ENCODE measurements around the gene EXOC1. TPM values are rescaled to one million over a fixed set of nuclear protein-coding genes. Genes with fewer than 3 reads are reported as not detected.
A peak's percentile ranks its signal among the peaks of the same experiment; 100 is the strongest.
"Not testable (repeated sequence)": the region's sequence is repeated elsewhere in the genome, so short reads cannot be mapped to it uniquely, and the experiment has no call there.

The EXOC1 gene
- total RNA-seq, 1 experiment from 2014 or later: 9.1 TPM

GRCh38 chr4:55935907-55936306 lies 82.5 kb downstream of the EXOC1 start:
- DNase-seq (ENCODE audit: low read depth); in situ Hi-C loops (cut with HindIII; ENCODE audit: low pct_unique_long_range_greater_than_20kb, low sequenced_read_pairs): not testable (repeated sequence)

DNA sequence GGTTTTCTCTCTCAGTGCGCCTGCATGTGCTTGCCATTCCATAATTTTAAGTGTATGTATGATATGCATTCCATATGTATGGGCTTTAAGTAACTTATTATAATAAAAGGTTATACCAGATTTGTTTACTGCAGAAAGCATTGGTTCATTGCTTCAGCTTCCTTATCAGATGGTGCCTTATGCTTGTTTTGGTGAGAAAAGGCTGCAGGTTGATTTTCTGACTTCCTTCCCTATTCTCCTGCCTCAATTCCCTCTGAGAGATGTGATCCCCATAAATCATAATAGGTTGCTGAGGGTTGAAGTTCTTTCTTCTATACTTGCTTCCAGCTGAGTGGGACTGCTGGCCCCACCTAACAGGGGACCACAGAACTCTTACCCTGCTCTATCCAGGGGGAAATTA lies 85.0 kb downstream of the EXOC1 start:
- DNase-seq (ENCODE audit: low read depth): no peak
- in situ Hi-C loops (cut with HindIII; ENCODE audit: low pct_unique_long_range_greater_than_20kb, low sequenced_read_pairs): no loop called here

DNA sequence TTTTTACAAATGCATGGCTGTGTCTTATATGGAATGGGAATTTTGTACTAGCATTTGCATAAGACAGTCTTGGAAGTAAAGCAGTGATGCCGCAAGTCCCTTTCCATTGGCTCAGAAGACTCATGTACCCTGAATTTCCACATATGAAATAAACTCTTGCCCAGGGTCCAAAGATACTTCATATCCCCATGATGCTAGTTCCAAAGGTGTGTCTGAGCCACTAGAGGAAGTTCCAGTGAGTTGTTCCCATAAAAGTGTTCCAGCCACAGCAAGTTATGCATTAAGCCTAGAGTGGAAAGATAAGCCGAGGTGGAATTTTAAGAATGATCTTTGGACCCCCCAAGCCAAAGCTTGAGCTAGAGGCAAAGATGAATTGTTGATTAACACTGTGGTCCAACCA lies 86.0 kb downstream of the EXOC1 start:
- in situ Hi-C loops (cut with HindIII; ENCODE audit: low pct_unique_long_range_greater_than_20kb, low sequenced_read_pairs): no loop called here
- DNase-seq (ENCODE audit: low read depth): no peak

DNA sequence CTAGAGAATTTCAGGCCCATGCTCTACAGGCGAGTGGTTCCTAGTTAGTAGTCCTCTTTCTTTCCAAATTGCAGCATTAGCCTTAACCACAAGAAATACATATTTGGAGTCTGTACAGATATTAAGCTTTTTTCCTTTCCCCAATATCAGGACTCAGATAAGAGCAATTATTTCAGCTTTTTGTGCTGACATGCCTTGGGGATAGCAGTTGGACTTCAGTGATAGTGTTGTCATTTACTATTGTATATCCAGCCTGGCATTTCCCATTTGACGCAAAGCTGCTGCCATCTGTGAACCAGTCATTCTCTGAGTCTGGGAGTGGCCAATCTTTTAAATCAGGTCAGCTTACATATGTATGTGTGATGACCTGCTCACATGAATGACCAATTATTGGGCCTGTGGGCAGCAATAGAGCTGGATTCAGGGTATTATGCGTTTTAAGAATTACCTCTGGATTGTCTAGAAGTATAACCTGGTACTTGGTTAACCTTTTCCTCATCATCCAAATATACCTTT lies 88.5 kb downstream of the EXOC1 start:
- in situ Hi-C loops (cut with HindIII; ENCODE audit: low pct_unique_long_range_greater_than_20kb, low sequenced_read_pairs): no loop called here
- no peak for DNase-seq (ENCODE audit: low read depth)

- DNase-seq (ENCODE audit: low read depth): no peak
- in situ Hi-C loops (cut with HindIII; ENCODE audit: low pct_unique_long_range_greater_than_20kb, low sequenced_read_pairs): no loop called here
Measured at GRCh38 chr4:55947254-55947882, 93.9 kb downstream of the EXOC1 start.

DNA sequence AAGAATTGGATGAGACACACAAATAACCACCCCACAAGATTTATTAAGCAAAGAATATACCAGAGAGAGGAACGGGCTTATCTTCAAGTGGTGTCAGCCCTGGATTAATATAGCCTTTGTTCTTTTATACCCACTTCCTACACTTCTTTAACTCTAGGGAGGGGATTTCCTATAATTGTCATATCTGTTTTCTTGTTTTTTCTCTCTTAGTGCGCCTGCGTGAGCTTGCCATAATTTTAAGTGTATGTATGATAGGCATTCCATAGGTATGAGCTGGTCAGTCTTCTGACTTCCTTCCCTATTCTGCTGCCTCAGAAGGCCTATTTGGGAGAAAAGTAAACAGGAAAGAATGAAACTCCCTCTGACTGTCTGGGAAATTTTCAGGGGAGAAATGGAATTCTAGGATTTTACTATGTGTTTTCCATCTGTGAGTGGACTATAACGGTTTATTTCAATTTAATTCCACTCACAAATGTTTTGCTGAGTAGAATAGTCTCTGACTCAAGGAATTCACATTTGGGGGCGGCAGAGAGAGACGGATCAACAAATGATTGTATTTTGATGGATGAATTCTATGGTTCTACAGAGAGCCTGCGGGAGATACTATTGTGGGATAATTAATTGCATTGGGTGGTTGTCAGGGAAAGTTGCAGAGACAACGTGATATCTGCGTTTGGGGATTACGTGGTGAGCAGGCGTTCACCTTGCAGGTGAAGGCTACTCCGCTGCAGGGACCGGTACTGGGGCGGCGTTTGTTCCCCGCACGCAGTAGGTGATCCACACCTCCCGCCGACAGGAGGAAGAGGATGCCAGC lies 94.7 kb downstream of the EXOC1 start:
- in situ Hi-C loops (cut with HindIII; ENCODE audit: low pct_unique_long_range_greater_than_20kb, low sequenced_read_pairs): no loop called here
- DNase-seq (ENCODE audit: low read depth): peak; percentile 43

- peak; percentile 90 for DNase-seq (ENCODE audit: low read depth)
- in situ Hi-C loops (cut with HindIII; ENCODE audit: low pct_unique_long_range_greater_than_20kb, low sequenced_read_pairs): no loop called here
Measured at GRCh38 chr4:55948726-55949481, 95.5 kb downstream of the EXOC1 start, which contains the start of gene CEP135. Gene CEP135 (plus strand): TSS chr4:55948945. CDS start chr4:55952131, 3,186 bp downstream.

GRCh38 chr4:55949482-55949802 lies 96.0 kb downstream of the EXOC1 start:
- in situ Hi-C loops (cut with HindIII; ENCODE audit: low pct_unique_long_range_greater_than_20kb, low sequenced_read_pairs): no loop called here
- DNase-seq (ENCODE audit: low read depth): no peak

- DNase-seq (ENCODE audit: low read depth): no peak
- in situ Hi-C loops (cut with HindIII; ENCODE audit: low pct_unique_long_range_greater_than_20kb, low sequenced_read_pairs): no loop called here
Measured at GRCh38 chr4:55951191-55951922, 97.9 kb downstream of the EXOC1 start.

Other genes starting within 250 kb of the EXOC1 start
- 0.84 and 5.0 TPM in 2 replicates for gene NMU, start 217.3 kb upstream of the EXOC1 start, total RNA-seq (2014; rRNA removed; shearing (Covaris generic); ENCODE audit: low replicate concordance)
- gene EXOC1L, start 33.9 kb upstream of the EXOC1 start, total RNA-seq (2014; rRNA removed; shearing (Covaris generic); ENCODE audit: low replicate concordance): not detected in 2 replicates
- gene CEP135, start 95.3 kb downstream of the EXOC1 start, total RNA-seq (2014; rRNA removed; shearing (Covaris generic); ENCODE audit: low replicate concordance): 0.81 and 5.2 TPM in 2 replicates